GM23248 (cell line): Measurements from ENCODE around the gene DLG2.

Experiments used
- EZH2 ChIP-seq: fragments of 200-600 bp; sonication (generic); IDR thresholded peaks from 2 replicates; pipeline ENCODE4 v1.6.1; 2018; ENCODE audit warnings: antibody characterized with exemption, mild to moderate bottlenecking; ENCODE audit not compliant: insufficient read depth, poor library complexity, severe bottlenecking
- EZH2phosphoT487 ChIP-seq: fragments of 200-600 bp; sonication (generic); IDR thresholded peaks from 2 replicates; pipeline ENCODE4 v1.6.1; 2018; ENCODE audit warnings: antibody characterized with exemption, moderate library complexity, mild to moderate bottlenecking, low read depth; ENCODE audit not compliant: insufficient read depth

DNA sequence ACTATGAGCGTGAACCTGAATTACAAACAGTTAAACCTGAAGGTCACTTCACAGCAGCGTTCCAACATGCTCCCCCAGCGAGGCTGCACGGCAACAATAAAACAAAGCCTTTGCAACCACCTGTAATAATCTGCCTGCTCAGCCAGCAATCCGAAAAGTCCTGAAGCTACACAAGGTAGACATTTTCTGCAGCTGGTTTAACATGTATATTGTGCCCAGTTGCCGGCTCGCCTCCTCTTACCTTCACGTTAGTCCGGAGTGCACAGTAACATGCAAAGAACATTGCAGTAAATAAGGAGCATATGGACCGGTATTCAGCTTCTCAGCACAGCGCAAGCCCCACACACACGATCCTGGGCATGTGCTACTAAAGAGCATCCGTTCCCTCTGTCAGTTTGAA lies 704.3 kb downstream of the DLG2 start:
- TF ChIP-seq EZH2 (no peak), EZH2phosphoT487 (no peak)
